Ascending aorta (tissue), 2 donors: Measurements from ENCODE around the gene PPIE. TPM values are rescaled to one million over a fixed set of nuclear protein-coding genes. Genes with fewer than 3 reads are reported as not detected.

ENCODE experiments used
- DNase-seq, 2 donors: peaks; one replicate each; pipeline ENCODE4 v3.0.0-alpha.2; 2019; ENCODE audit warnings: low spot score in 2 of 2
- H3K27ac ChIP-seq, 2 donors: fragments of 200-600 bp; sonication (generic); one replicate each; pipeline ENCODE4 v1.5.1; 2016 to 2017; ENCODE audit warnings: mild to moderate bottlenecking in 1 of 2
- H3K27me3 ChIP-seq: fragments of 200-600 bp; sonication (generic); one replicate; pipeline ENCODE4 v1.5.1; 2017
- H3K36me3 ChIP-seq, 2 donors: fragments of 200-600 bp; sonication (generic); one replicate each; pipeline ENCODE4 v1.5.1; 2016
- H3K4me1 ChIP-seq, 2 donors: fragments of 200-600 bp; sonication (generic); one replicate each; pipeline ENCODE4 v1.5.1; 2016 to 2017; ENCODE audit warnings: mild to moderate bottlenecking in 1 of 2
- H3K4me3 ChIP-seq, 2 donors: fragments of 200-600 bp; sonication (generic); one replicate each; pipeline ENCODE4 v1.5.1; 2016 to 2017; ENCODE audit warnings: mild to moderate bottlenecking in 1 of 2
- H3K9me3 ChIP-seq, 2 donors: fragments of 200-600 bp; sonication (generic); one replicate each; pipeline ENCODE4 v1.5.1; 2016
- intact Hi-C: fragments of 100-400 bp; cut with DNase I; formaldehyde crosslinking; loops from one replicate; pipeline ENCODE4 v1.15.1; 2023
- total RNA-seq: library from RNA; depleted of rRNA; stranded (reverse); fragments of >200 nt; gene quantifications from one replicate; pipeline ENCODE4 v1.1.0, GENCODE V29; 2016
- TF ChIP-seq, protein P1 (sequence below), 3 experiments: fragments of 200-600 bp in 2 of 3; fragments of 450-650 bp in 1 of 3; sonication (generic) in 2 of 3; IDR thresholded peaks; one replicate each; pipeline ENCODE4 v1.5.1; 2016 to 2019; ENCODE audit warnings: antibody characterized with exemption in 3 of 3, mild to moderate bottlenecking in 1 of 3, moderate library complexity in 1 of 3

Gene PPIE
- total RNA-seq, 1 donor from 2014 or later = 58.3 TPM

DNA sequence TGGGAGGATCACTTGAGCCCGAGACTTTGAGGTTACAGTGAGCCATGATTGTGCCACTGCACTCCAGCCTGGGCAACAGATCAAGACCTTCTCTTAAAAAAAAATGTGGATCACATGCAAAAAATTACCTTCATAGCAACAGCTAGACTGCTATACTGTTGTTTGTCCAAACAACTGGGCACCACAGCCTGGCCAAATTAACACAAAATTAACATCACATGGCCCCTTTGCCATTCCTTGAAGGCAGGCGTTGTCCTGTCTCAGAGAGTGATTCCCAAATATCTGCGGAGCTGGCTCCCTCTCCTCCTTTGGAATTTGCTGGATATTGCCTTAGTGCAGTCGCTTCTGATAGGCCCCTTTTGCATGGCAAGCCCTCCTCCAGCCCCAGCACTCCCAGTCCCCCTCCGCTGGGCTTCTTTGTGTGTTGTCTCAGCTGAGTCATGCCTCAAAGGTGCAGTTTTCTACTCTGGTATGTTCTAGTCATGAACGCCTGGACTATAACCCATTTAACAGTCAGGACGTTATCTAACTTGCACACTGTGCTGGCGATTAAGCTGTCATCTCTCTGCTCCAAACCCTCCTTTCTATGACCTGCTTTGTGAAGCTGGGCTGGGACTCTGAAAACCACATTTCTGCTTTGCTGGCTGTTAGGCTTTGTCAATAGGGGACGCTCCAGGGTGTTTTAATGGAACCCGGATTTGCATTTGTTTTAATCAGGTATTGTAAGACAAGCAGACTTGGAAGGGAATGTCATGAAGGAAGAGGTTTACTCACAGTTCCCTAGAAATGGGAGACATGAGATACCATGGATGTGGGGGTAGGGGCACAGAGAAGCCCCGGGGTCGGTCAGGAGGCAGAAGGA is 27.3 kb upstream of the PPIE start:
- TF ChIP-seq, protein P1, sequence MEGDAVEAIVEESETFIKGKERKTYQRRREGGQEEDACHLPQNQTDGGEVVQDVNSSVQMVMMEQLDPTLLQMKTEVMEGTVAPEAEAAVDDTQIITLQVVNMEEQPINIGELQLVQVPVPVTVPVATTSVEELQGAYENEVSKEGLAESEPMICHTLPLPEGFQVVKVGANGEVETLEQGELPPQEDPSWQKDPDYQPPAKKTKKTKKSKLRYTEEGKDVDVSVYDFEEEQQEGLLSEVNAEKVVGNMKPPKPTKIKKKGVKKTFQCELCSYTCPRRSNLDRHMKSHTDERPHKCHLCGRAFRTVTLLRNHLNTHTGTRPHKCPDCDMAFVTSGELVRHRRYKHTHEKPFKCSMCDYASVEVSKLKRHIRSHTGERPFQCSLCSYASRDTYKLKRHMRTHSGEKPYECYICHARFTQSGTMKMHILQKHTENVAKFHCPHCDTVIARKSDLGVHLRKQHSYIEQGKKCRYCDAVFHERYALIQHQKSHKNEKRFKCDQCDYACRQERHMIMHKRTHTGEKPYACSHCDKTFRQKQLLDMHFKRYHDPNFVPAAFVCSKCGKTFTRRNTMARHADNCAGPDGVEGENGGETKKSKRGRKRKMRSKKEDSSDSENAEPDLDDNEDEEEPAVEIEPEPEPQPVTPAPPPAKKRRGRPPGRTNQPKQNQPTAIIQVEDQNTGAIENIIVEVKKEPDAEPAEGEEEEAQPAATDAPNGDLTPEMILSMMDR (IDR thresholded peaks at IDR 0.05) = no peak
- no peaks in the 10 kb centered on the region for H3K27me3 ChIP-seq
- H3K27ac ChIP-seq = no peak overlapping the region
- no peaks in the 10 kb centered on the region for H3K9me3 ChIP-seq
- H3K36me3 ChIP-seq = no peaks in the 10 kb centered on the region
- intact Hi-C loops = no loop called here
- no peak overlapping the region for H3K4me3 ChIP-seq
- no peaks in the 10 kb centered on the region for H3K4me1 ChIP-seq
- DNase-seq = no peak

- no peak for DNase-seq
- intact Hi-C loops = no loop called here
Observed at GRCh38 chr1:39711966-39712340, 26.7 kb upstream of the PPIE start.

GRCh38 chr1:39713557-39713956 is 25.1 kb upstream of the PPIE start:
- TF ChIP-seq, protein P1 (IDR thresholded peaks at IDR 0.05) = no peak
- H3K27ac ChIP-seq = no peak overlapping the region
- no peaks in the 10 kb centered on the region for H3K27me3 ChIP-seq
- intact Hi-C loops = no loop called here
- H3K36me3 ChIP-seq = no peaks in the 10 kb centered on the region
- no peaks in the 10 kb centered on the region for H3K9me3 ChIP-seq
- H3K4me3 ChIP-seq = no peak overlapping the region
- no peaks in the 10 kb centered on the region for H3K4me1 ChIP-seq
- DNase-seq = no peak

More at GRCh38 chr1:39711966-39712340, 26.7 kb upstream of the PPIE start:
- Histone ChIP-seq H3K27ac (no peak overlapping the region), H3K9me3 (no peaks in the 10 kb centered on the region), H3K36me3 (no peaks in the 10 kb centered on the region), H3K4me1 (no peaks in the 10 kb centered on the region), H3K27me3 (no peaks in the 10 kb centered on the region), H3K4me3 (no peak overlapping the region)
- TF ChIP-seq, protein P1 (IDR thresholded peaks at IDR 0.05) = no peak

GRCh38 chr1:39717809-39718208 is 20.9 kb upstream of the PPIE start:
- TF ChIP-seq, protein P1 (IDR thresholded peaks at IDR 0.05) = no peak
- Histone ChIP-seq H3K4me1 (no peaks in the 10 kb centered on the region), H3K27me3 (no peaks in the 10 kb centered on the region), H3K4me3 (no peak overlapping the region), H3K27ac (no peak overlapping the region), H3K9me3 (no peaks in the 10 kb centered on the region), H3K36me3 (no peaks in the 10 kb centered on the region)
- intact Hi-C loops = loop anchor here (5.0 kb wide), 1 partner anchor 61 kb away; no protein-coding TSS in a partner anchor
- DNase-seq = no peak

- Histone ChIP-seq H3K27ac (no peak overlapping the region), H3K4me1 (no peaks in the 10 kb centered on the region)
- intact Hi-C loops = loop anchor here (1.0 kb wide), 1 partner anchor 114 kb away; no protein-coding TSS in a partner anchor
Observed at GRCh38 chr1:39720094-39720999, 18.3 kb upstream of the PPIE start.

More at GRCh38 chr1:39720094-39720999, 18.3 kb upstream of the PPIE start:
- Histone ChIP-seq H3K36me3 (no peaks in the 10 kb centered on the region), H3K4me3 (no peak overlapping the region), H3K27me3 (no peaks in the 10 kb centered on the region), H3K9me3 (no peaks in the 10 kb centered on the region)
- no peak for DNase-seq
- TF ChIP-seq, protein P1 (IDR thresholded peaks at IDR 0.05) = peak; percentile 55 to 70 (median 70)
